Measurements from ENCODE around the gene ACER3. TPM values are rescaled to one million over a fixed set of nuclear protein-coding genes. Genes with fewer than 3 reads are reported as not detected.
A peak's percentile ranks its signal among the peaks of the same experiment; 100 is the strongest.

Gene ACER3
- total and polyA plus RNA-seq, 2 experiments from 2014 or later, result 6.2 to 26.5 TPM

DNA sequence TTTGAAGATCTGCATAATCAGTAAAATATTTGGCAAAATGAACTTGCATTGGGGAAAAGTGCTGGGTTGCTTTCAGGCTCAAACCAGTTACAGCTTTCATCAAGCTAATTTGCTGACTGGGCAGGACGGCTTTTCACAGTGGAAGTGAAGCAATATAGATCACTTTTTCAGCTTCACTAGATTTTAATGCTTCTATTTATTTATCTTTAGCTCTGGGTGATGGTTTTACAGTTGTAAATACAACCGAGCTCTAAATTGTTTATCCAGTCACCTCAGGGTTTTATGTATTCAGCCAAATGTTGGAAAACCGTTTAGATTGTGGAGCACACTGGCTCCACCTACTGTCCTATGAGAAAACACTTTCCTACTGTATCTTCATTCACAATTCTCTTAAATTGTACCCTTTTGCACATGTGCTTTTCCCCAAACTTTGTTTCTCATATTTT lies 58.2 kb downstream of the ACER3 start:
- Mint-ChIP-seq H3K4me3 (no peak overlapping the region), H3K9me3 (no peaks in the 10 kb centered on the region), H3K4me1 (peaks cover 8% of the 10 kb centered on the region; the same call in 2 of the 3 replicates), H3K36me3 (ENCODE audit: low read depth) (no peaks in the 10 kb centered on the region), H3K27me3 (ENCODE audit: insufficient read depth, low read depth, poor library complexity) (peaks cover 4% of the 10 kb centered on the region), H3K27ac (no peak overlapping the region)
- peak; percentile 72; the same call in 2 of the 3 replicates for ATAC-seq
- no peaks in the 10 kb centered on the region for H3K36me3 ChIP-seq (ENCODE audit: insufficient read depth)
- no peaks in the 10 kb centered on the region; the same call in 1 of the 2 replicates for H4K20me1 ChIP-seq (replicated peaks; ENCODE audit: insufficient read depth)
- peak; percentile 73 for DNase-seq (ENCODE audit: low spot score)
- H2AFZ ChIP-seq, result no peak overlapping the region
- no peak for TF ChIP-seq NANOG (IDR thresholded peaks at IDR 0.05; ENCODE audit: borderline replicate concordance)
- TF ChIP-seq CREB1 (CRISPR knock-in tag; IDR thresholded peaks at IDR 0.05; ENCODE audit: low read depth), result no peak
- no peak for TF ChIP-seq EZH2phosphoT487 (IDR thresholded peaks at IDR 0.05; ENCODE audit: unreplicated experiment)
- TF ChIP-seq, protein P1, sequence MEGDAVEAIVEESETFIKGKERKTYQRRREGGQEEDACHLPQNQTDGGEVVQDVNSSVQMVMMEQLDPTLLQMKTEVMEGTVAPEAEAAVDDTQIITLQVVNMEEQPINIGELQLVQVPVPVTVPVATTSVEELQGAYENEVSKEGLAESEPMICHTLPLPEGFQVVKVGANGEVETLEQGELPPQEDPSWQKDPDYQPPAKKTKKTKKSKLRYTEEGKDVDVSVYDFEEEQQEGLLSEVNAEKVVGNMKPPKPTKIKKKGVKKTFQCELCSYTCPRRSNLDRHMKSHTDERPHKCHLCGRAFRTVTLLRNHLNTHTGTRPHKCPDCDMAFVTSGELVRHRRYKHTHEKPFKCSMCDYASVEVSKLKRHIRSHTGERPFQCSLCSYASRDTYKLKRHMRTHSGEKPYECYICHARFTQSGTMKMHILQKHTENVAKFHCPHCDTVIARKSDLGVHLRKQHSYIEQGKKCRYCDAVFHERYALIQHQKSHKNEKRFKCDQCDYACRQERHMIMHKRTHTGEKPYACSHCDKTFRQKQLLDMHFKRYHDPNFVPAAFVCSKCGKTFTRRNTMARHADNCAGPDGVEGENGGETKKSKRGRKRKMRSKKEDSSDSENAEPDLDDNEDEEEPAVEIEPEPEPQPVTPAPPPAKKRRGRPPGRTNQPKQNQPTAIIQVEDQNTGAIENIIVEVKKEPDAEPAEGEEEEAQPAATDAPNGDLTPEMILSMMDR (conservative IDR thresholded peaks at IDR 0.05; ENCODE audit: low read depth in 2 of 2), result peak; percentile 74 to 75
- H3K4me2 ChIP-seq, result no peak overlapping the region
- H3K4me1 ChIP-seq (ENCODE audit: insufficient read depth), result no peaks in the 10 kb centered on the region
- no peak overlapping the region for H3K27ac ChIP-seq (ENCODE audit: low read depth)
- H3F3A ChIP-seq (replicated peaks; ENCODE audit: low read depth), result no peaks in the 10 kb centered on the region
- H3K27me3 ChIP-seq (ENCODE audit: insufficient read depth), result no peaks in the 10 kb centered on the region
- no peak overlapping the region for H3K4me3 ChIP-seq
- H3K9me2 ChIP-seq (ENCODE audit: insufficient read depth), result no peaks in the 10 kb centered on the region
- H3K79me2 ChIP-seq (replicated peaks; ENCODE audit: insufficient read depth), result no peaks in the 10 kb centered on the region

DNA sequence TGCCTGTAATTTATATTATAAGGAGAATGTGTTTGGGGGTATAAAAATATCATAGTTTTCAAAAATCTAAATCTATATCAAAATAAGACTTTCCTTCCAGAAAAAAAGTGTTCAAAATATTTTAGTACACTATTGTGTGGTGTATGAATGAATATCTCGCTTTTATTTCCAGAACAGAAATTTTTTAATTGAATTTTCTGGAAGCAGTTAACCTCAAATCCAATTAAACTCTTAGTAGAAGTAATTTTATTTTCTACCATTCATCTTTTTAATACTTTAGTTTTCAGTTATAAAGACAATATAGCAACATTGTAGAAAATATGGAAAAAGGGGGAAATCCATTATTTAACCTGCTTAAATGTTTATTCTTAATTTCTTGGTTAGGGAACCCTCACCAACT lies 58.7 kb downstream of the ACER3 start:
- H3K79me2 ChIP-seq (replicated peaks; ENCODE audit: insufficient read depth), result no peaks in the 10 kb centered on the region
- no peak overlapping the region for H3K27ac ChIP-seq (ENCODE audit: low read depth)
- Mint-ChIP-seq H3K27me3 (ENCODE audit: insufficient read depth, low read depth, poor library complexity) (peaks cover 4% of the 10 kb centered on the region), H3K9me3 (no peaks in the 10 kb centered on the region), H3K27ac (no peak overlapping the region), H3K4me3 (no peak overlapping the region), H3K36me3 (ENCODE audit: low read depth) (no peaks in the 10 kb centered on the region), H3K4me1 (peaks cover 8% of the 10 kb centered on the region; the same call in 2 of the 3 replicates)
- H3K27me3 ChIP-seq (ENCODE audit: insufficient read depth), result no peaks in the 10 kb centered on the region
- no peak overlapping the region for H3K4me2 ChIP-seq
- no peak overlapping the region for H2AFZ ChIP-seq
- H3K4me1 ChIP-seq (ENCODE audit: insufficient read depth), result no peaks in the 10 kb centered on the region
- no peak overlapping the region for H3K4me3 ChIP-seq
- no peaks in the 10 kb centered on the region for H3F3A ChIP-seq (replicated peaks; ENCODE audit: low read depth)
- DNase-seq (ENCODE audit: low spot score), result no peak
- H3K9me2 ChIP-seq (ENCODE audit: insufficient read depth), result no peaks in the 10 kb centered on the region
- no peaks in the 10 kb centered on the region; the same call in 1 of the 2 replicates for H4K20me1 ChIP-seq (replicated peaks; ENCODE audit: insufficient read depth)
- ATAC-seq, result no peak
- no peaks in the 10 kb centered on the region for H3K36me3 ChIP-seq (ENCODE audit: insufficient read depth)
- TF ChIP-seq EZH2 (IDR thresholded peaks at IDR 0.05; ENCODE audit: low read depth, unreplicated experiment) (no peak), CREB1 (CRISPR knock-in tag; IDR thresholded peaks at IDR 0.05; ENCODE audit: low read depth) (no peak), JUNB (IDR thresholded peaks at IDR 0.05; ENCODE audit: unreplicated experiment) (no peak), ZNF331 (CRISPR knock-in tag; IDR thresholded peaks at IDR 0.05; ENCODE audit: low read depth) (no peak), STAT1 (IDR thresholded peaks at IDR 0.05; ENCODE audit: unreplicated experiment) (no peak), NANOG (IDR thresholded peaks at IDR 0.05; ENCODE audit: borderline replicate concordance) (no peak), POLR2AphosphoS5 (IDR thresholded peaks at IDR 0.05; ENCODE audit: low read depth) (no peak)
- TF ChIP-seq, protein P2, sequence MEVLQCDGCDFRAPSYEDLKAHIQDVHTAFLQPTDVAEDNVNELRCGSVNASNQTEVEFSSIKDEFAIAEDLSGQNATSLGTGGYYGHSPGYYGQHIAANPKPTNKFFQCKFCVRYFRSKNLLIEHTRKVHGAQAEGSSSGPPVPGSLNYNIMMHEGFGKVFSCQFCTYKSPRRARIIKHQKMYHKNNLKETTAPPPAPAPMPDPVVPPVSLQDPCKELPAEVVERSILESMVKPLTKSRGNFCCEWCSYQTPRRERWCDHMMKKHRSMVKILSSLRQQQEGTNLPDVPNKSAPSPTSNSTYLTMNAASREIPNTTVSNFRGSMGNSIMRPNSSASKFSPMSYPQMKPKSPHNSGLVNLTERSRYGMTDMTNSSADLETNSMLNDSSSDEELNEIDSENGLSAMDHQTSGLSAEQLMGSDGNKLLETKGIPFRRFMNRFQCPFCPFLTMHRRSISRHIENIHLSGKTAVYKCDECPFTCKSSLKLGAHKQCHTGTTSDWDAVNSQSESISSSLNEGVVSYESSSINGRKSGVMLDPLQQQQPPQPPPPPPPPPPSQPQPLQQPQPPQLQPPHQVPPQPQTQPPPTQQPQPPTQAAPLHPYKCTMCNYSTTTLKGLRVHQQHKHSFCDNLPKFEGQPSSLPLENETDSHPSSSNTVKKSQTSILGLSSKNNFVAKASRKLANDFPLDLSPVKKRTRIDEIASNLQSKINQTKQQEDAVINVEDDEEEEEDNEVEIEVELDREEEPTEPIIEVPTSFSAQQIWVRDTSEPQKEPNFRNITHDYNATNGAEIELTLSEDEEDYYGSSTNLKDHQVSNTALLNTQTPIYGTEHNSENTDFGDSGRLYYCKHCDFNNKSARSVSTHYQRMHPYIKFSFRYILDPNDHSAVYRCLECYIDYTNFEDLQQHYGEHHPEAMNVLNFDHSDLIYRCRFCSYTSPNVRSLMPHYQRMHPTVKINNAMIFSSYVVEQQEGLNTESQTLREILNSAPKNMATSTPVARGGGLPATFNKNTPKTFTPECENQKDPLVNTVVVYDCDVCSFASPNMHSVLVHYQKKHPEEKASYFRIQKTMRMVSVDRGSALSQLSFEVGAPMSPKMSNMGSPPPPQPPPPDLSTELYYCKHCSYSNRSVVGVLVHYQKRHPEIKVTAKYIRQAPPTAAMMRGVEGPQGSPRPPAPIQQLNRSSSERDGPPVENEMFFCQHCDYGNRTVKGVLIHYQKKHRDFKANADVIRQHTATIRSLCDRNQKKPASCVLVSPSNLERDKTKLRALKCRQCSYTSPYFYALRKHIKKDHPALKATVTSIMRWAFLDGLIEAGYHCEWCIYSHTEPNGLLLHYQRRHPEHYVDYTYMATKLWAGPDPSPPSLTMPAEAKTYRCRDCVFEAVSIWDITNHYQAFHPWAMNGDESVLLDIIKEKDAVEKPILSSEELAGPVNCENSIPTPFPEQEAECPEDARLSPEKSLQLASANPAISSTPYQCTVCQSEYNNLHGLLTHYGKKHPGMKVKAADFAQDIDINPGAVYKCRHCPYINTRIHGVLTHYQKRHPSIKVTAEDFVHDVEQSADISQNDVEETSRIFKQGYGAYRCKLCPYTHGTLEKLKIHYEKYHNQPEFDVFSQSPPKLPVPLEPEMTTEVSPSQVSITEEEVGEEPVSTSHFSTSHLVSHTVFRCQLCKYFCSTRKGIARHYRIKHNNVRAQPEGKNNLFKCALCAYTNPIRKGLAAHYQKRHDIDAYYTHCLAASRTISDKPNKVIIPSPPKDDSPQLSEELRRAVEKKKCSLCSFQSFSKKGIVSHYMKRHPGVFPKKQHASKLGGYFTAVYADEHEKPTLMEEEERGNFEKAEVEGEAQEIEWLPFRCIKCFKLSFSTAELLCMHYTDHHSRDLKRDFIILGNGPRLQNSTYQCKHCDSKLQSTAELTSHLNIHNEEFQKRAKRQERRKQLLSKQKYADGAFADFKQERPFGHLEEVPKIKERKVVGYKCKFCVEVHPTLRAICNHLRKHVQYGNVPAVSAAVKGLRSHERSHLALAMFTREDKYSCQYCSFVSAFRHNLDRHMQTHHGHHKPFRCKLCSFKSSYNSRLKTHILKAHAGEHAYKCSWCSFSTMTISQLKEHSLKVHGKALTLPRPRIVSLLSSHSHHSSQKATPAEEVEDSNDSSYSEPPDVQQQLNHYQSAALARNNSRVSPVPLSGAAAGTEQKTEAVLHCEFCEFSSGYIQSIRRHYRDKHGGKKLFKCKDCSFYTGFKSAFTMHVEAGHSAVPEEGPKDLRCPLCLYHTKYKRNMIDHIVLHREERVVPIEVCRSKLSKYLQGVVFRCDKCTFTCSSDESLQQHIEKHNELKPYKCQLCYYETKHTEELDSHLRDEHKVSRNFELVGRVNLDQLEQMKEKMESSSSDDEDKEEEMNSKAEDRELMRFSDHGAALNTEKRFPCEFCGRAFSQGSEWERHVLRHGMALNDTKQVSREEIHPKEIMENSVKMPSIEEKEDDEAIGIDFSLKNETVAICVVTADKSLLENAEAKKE (CRISPR knock-in tag; IDR thresholded peaks at IDR 0.05), result no peak
- TF ChIP-seq, protein P3, sequence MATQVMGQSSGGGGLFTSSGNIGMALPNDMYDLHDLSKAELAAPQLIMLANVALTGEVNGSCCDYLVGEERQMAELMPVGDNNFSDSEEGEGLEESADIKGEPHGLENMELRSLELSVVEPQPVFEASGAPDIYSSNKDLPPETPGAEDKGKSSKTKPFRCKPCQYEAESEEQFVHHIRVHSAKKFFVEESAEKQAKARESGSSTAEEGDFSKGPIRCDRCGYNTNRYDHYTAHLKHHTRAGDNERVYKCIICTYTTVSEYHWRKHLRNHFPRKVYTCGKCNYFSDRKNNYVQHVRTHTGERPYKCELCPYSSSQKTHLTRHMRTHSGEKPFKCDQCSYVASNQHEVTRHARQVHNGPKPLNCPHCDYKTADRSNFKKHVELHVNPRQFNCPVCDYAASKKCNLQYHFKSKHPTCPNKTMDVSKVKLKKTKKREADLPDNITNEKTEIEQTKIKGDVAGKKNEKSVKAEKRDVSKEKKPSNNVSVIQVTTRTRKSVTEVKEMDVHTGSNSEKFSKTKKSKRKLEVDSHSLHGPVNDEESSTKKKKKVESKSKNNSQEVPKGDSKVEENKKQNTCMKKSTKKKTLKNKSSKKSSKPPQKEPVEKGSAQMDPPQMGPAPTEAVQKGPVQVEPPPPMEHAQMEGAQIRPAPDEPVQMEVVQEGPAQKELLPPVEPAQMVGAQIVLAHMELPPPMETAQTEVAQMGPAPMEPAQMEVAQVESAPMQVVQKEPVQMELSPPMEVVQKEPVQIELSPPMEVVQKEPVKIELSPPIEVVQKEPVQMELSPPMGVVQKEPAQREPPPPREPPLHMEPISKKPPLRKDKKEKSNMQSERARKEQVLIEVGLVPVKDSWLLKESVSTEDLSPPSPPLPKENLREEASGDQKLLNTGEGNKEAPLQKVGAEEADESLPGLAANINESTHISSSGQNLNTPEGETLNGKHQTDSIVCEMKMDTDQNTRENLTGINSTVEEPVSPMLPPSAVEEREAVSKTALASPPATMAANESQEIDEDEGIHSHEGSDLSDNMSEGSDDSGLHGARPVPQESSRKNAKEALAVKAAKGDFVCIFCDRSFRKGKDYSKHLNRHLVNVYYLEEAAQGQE (IDR thresholded peaks at IDR 0.05; ENCODE audit: unreplicated experiment), result no peak
